Measurements from ENCODE around the gene DLG2.

DLG2 gene

DNA sequence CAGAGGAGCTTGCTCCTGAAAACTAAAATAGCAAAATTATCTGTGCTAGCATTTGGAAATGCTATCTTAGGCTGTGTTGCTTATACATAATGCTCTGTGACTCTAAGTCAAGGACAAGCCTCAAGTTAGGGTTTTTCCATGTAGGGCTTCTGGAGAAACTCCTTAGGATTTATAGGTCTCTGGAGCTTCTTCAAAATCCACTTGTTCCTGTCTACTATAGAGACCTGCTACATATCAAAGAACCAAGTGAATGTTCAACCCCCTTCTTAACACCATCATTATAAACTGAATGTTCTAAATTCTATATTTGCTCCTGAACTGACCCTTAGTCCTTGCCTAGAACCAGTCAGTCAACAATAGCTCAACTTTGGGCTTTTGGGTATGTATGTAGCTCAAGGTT is 1817.9 kb downstream of the DLG2 start:
- no peaks in the 10 kb centered on the region for H3K9me2 ChIP-seq (replicated peaks; ENCODE audit: control insufficient read depth, low read length)
- H3K27ac ChIP-seq (ENCODE audit: low read depth, low read length): no peak overlapping the region
- H3K27me3 ChIP-seq (ENCODE audit: control insufficient read depth, low read length): peaks cover 38% of the 10 kb centered on the region
- H3K36me3 ChIP-seq (ENCODE audit: control insufficient read depth, low read length): no peaks in the 10 kb centered on the region
- TF ChIP-seq, protein P1, sequence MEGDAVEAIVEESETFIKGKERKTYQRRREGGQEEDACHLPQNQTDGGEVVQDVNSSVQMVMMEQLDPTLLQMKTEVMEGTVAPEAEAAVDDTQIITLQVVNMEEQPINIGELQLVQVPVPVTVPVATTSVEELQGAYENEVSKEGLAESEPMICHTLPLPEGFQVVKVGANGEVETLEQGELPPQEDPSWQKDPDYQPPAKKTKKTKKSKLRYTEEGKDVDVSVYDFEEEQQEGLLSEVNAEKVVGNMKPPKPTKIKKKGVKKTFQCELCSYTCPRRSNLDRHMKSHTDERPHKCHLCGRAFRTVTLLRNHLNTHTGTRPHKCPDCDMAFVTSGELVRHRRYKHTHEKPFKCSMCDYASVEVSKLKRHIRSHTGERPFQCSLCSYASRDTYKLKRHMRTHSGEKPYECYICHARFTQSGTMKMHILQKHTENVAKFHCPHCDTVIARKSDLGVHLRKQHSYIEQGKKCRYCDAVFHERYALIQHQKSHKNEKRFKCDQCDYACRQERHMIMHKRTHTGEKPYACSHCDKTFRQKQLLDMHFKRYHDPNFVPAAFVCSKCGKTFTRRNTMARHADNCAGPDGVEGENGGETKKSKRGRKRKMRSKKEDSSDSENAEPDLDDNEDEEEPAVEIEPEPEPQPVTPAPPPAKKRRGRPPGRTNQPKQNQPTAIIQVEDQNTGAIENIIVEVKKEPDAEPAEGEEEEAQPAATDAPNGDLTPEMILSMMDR (IDR thresholded peaks at IDR 0.05; ENCODE audit: low read depth, low read length, poor library complexity, severe bottlenecking): no peak
- TF ChIP-seq EZH2phosphoT487 (IDR thresholded peaks at IDR 0.05; ENCODE audit: borderline replicate concordance, low read length): no peak
- H3K79me2 ChIP-seq (ENCODE audit: control insufficient read depth, low read length): no peaks in the 10 kb centered on the region
- H3K4me1 ChIP-seq (ENCODE audit: control insufficient read depth, low read length): no peaks in the 10 kb centered on the region
- H3F3A ChIP-seq (ENCODE audit: control insufficient read depth, insufficient read depth): no peaks in the 10 kb centered on the region
- no peaks in the 10 kb centered on the region for H4K20me1 ChIP-seq (ENCODE audit: control insufficient read depth, insufficient read depth, low read depth, low read length)
- no peaks in the 10 kb centered on the region for H3K9me3 ChIP-seq (ENCODE audit: control insufficient read depth, insufficient read depth, low read length)
- H3K4me2 ChIP-seq (ENCODE audit: low read length): no peak overlapping the region
- H3K4me3 ChIP-seq (ENCODE audit: low read length): no peak overlapping the region

DNA sequence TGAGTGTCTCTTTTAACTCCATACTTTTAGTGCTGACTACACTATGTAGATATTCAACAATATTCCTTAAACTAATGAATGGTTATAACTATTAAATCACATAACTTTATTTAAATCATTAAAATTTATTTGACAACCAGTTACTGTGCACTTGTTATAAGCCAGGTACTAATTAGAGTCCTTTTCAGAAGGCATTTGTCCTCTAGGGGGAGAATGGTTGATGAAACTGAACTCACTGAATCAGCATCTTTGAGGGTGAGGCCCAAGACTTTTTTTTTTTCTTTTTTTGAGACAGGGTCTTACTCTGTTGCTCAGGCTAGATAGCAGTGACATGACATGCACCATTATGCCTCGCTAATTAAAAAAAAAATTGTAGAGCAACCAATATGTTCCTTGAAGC is 1825.3 kb downstream of the DLG2 start:
- H3K27ac ChIP-seq (ENCODE audit: low read depth, low read length): no peak overlapping the region
- no peaks in the 10 kb centered on the region for H3K36me3 ChIP-seq (ENCODE audit: control insufficient read depth, low read length)
- H3K27me3 ChIP-seq (ENCODE audit: control insufficient read depth, low read length): peaks cover 7% of the 10 kb centered on the region; the same call in 1 of the 2 replicates
- no peaks in the 10 kb centered on the region for H3K9me2 ChIP-seq (replicated peaks; ENCODE audit: control insufficient read depth, low read length)
- no peak overlapping the region for H3K4me2 ChIP-seq (ENCODE audit: low read length)
- H3K79me2 ChIP-seq (ENCODE audit: control insufficient read depth, low read length): no peaks in the 10 kb centered on the region
- H3K4me3 ChIP-seq (ENCODE audit: low read length): no peak overlapping the region
- no peaks in the 10 kb centered on the region for H4K20me1 ChIP-seq (ENCODE audit: control insufficient read depth, insufficient read depth, low read depth, low read length)
- H3K4me1 ChIP-seq (ENCODE audit: control insufficient read depth, low read length): no peaks in the 10 kb centered on the region
- H3K9me3 ChIP-seq (ENCODE audit: control insufficient read depth, insufficient read depth, low read length): no peaks in the 10 kb centered on the region
- TF ChIP-seq, protein P1 (IDR thresholded peaks at IDR 0.05; ENCODE audit: low read depth, low read length, poor library complexity, severe bottlenecking): peak; percentile 14
- no peak for TF ChIP-seq EZH2phosphoT487 (IDR thresholded peaks at IDR 0.05; ENCODE audit: borderline replicate concordance, low read length)
- no peaks in the 10 kb centered on the region for H3F3A ChIP-seq (ENCODE audit: control insufficient read depth, insufficient read depth)

DNA sequence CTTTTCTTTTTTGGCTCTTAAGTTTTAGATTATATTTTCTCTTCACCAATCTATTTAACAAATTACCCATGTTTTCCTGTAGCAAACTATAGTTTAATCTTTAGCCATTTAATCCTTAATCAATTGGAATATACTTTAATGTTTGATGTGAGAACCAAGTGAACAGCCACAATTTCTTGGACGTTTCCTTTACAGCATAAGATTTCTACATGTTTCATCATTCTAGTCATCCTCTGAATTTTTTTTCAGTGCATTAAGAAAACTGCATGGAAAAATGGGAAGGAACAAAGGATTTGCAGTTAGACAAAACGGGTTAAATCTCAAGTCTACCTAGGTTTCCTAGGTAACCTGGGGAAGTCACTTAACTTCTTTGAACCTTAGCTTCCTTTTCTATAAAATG is 1833.8 kb downstream of the DLG2 start:
- no peaks in the 10 kb centered on the region for H3K9me2 ChIP-seq (replicated peaks; ENCODE audit: control insufficient read depth, low read length)
- no peaks in the 10 kb centered on the region for H3F3A ChIP-seq (ENCODE audit: control insufficient read depth, insufficient read depth)
- H3K4me3 ChIP-seq (ENCODE audit: low read length): no peak overlapping the region
- TF ChIP-seq, protein P1 (IDR thresholded peaks at IDR 0.05; ENCODE audit: low read depth, low read length, poor library complexity, severe bottlenecking): no peak
- no peak for TF ChIP-seq EZH2phosphoT487 (IDR thresholded peaks at IDR 0.05; ENCODE audit: borderline replicate concordance, low read length)
- H3K27me3 ChIP-seq (ENCODE audit: control insufficient read depth, low read length): no peaks in the 10 kb centered on the region
- no peaks in the 10 kb centered on the region for H3K4me1 ChIP-seq (ENCODE audit: control insufficient read depth, low read length)
- H3K9me3 ChIP-seq (ENCODE audit: control insufficient read depth, insufficient read depth, low read length): no peaks in the 10 kb centered on the region
- H3K36me3 ChIP-seq (ENCODE audit: control insufficient read depth, low read length): no peaks in the 10 kb centered on the region
- H3K4me2 ChIP-seq (ENCODE audit: low read length): no peak overlapping the region
- H4K20me1 ChIP-seq (ENCODE audit: control insufficient read depth, insufficient read depth, low read depth, low read length): no peaks in the 10 kb centered on the region
- H3K79me2 ChIP-seq (ENCODE audit: control insufficient read depth, low read length): no peaks in the 10 kb centered on the region
- H3K27ac ChIP-seq (ENCODE audit: low read depth, low read length): no peak overlapping the region

DNA sequence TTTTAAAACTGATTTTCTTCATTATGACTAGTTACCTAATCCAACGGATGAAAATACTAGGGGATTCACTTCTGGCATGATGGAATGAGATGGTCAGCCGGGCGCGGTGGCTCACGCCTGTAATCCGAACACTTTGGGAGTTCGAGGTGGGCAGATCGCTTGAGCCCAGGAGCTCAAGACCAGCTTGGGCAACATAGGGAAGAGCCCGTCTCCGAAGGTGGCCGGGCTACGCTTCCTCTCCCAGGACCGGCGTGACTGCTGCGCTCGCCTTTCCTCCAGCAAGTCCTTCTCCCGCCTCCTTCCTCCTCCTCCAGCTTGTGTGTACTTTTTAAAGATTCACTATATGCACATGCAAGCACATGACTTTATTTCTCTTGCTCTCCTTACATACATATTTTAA is 1835.6 kb downstream of the DLG2 start:
- no peak for TF ChIP-seq EZH2phosphoT487 (IDR thresholded peaks at IDR 0.05; ENCODE audit: borderline replicate concordance, low read length)
- TF ChIP-seq, protein P1 (IDR thresholded peaks at IDR 0.05; ENCODE audit: low read depth, low read length, poor library complexity, severe bottlenecking): no peak
- Histone ChIP-seq H3K9me2 (replicated peaks; ENCODE audit: control insufficient read depth, low read length) (no peaks in the 10 kb centered on the region), H3F3A (ENCODE audit: control insufficient read depth, insufficient read depth) (no peaks in the 10 kb centered on the region), H4K20me1 (ENCODE audit: control insufficient read depth, insufficient read depth, low read depth, low read length) (no peaks in the 10 kb centered on the region), H3K36me3 (ENCODE audit: control insufficient read depth, low read length) (no peaks in the 10 kb centered on the region), H3K79me2 (ENCODE audit: control insufficient read depth, low read length) (no peaks in the 10 kb centered on the region), H3K4me3 (ENCODE audit: low read length) (no peak overlapping the region), H3K4me2 (ENCODE audit: low read length) (no peak overlapping the region), H3K27ac (ENCODE audit: low read depth, low read length) (no peak overlapping the region), H3K9me3 (ENCODE audit: control insufficient read depth, insufficient read depth, low read length) (no peaks in the 10 kb centered on the region), H3K27me3 (ENCODE audit: control insufficient read depth, low read length) (no peaks in the 10 kb centered on the region), H3K4me1 (ENCODE audit: control insufficient read depth, low read length) (no peaks in the 10 kb centered on the region)

Measured in DOHH2 (cell line).